Measurements from ENCODE around the gene POLR3A. TPM values are rescaled to one million over a fixed set of nuclear protein-coding genes. Genes with fewer than 3 reads are reported as not detected.

Gene POLR3A
- polyA plus RNA-seq, 1 donor from 2014 or later: 15.6 TPM

- Histone ChIP-seq H2AFZ (ENCODE audit: low read depth, low read length) (no peak overlapping the region), H3K79me2 (replicated peaks; ENCODE audit: insufficient read depth, low read length) (peaks cover 5% of the 10 kb centered on the region), H3K4me3 (ENCODE audit: low read length) (no peak overlapping the region), H3K27ac (ENCODE audit: low read length) (no peak overlapping the region), H3K36me3 (ENCODE audit: insufficient read depth, low read length) (no peaks in the 10 kb centered on the region), H3K9me3 (ENCODE audit: low read length) (no peaks in the 10 kb centered on the region), H4K20me1 (ENCODE audit: insufficient read depth) (no peaks in the 10 kb centered on the region), H3K27me3 (ENCODE audit: insufficient read depth, low read depth, low read length) (no peaks in the 10 kb centered on the region), H3K4me2 (ENCODE audit: low read length) (no peak overlapping the region), H3K9me2 (ENCODE audit: insufficient read depth, low read length) (no peaks in the 10 kb centered on the region), H3F3A (ENCODE audit: insufficient read depth, low read length, poor library complexity, severe bottlenecking) (no peaks in the 10 kb centered on the region), H3K9ac (ENCODE audit: low read length) (no peak overlapping the region)
- TF ChIP-seq POLR2AphosphoS5 (IDR thresholded peaks at IDR 0.05) (no peak), SMC3 (conservative IDR thresholded peaks at IDR 0.05; ENCODE audit: poor library complexity) (no peak), MXI1 (conservative IDR thresholded peaks at IDR 0.05; ENCODE audit: poor library complexity, severe bottlenecking) (no peak), REST (IDR thresholded peaks at IDR 0.05; ENCODE audit: borderline replicate concordance) (no peak), CTCF (IDR thresholded peaks at IDR 0.05; ENCODE audit: poor library complexity, severe bottlenecking) (no peak), EZH2 (IDR thresholded peaks at IDR 0.05; ENCODE audit: borderline replicate concordance, insufficient read depth, low read length, poor library complexity, severe bottlenecking) (no peak), EP300 (conservative IDR thresholded peaks at IDR 0.05; ENCODE audit: poor library complexity, severe bottlenecking) (no peak), TAF1 (IDR thresholded peaks at IDR 0.05; ENCODE audit: low read depth) (no peak), RAD21 (conservative IDR thresholded peaks at IDR 0.05) (no peak)
Measured at GRCh38 chr10:78041170-78042057, 12.1 kb upstream of the POLR3A start.

- H4K20me1 ChIP-seq (ENCODE audit: insufficient read depth): no peaks in the 10 kb centered on the region
Measured at GRCh38 chr10:78039743-78040142, 10.4 kb upstream of the POLR3A start.

More at GRCh38 chr10:78039743-78040142, 10.4 kb upstream of the POLR3A start:
- H3K36me3 ChIP-seq (ENCODE audit: insufficient read depth, low read length): no peaks in the 10 kb centered on the region
- TF ChIP-seq EP300 (conservative IDR thresholded peaks at IDR 0.05; ENCODE audit: poor library complexity, severe bottlenecking): no peak
- TF ChIP-seq SMC3 (conservative IDR thresholded peaks at IDR 0.05; ENCODE audit: poor library complexity): no peak
- TF ChIP-seq RAD21 (conservative IDR thresholded peaks at IDR 0.05): no peak
- no peak for TF ChIP-seq POLR2AphosphoS5 (IDR thresholded peaks at IDR 0.05)
- TF ChIP-seq REST (IDR thresholded peaks at IDR 0.05; ENCODE audit: borderline replicate concordance): no peak
- no peak for TF ChIP-seq CTCF (IDR thresholded peaks at IDR 0.05; ENCODE audit: poor library complexity, severe bottlenecking)
- no peak for TF ChIP-seq MXI1 (conservative IDR thresholded peaks at IDR 0.05; ENCODE audit: poor library complexity, severe bottlenecking)
- TF ChIP-seq EZH2 (IDR thresholded peaks at IDR 0.05; ENCODE audit: borderline replicate concordance, insufficient read depth, low read length, poor library complexity, severe bottlenecking): no peak
- no peak for TF ChIP-seq TAF1 (IDR thresholded peaks at IDR 0.05; ENCODE audit: low read depth)
- H3F3A ChIP-seq (ENCODE audit: insufficient read depth, low read length, poor library complexity, severe bottlenecking): no peaks in the 10 kb centered on the region
- no peak overlapping the region for H3K27ac ChIP-seq (ENCODE audit: low read length)
- H3K4me2 ChIP-seq (ENCODE audit: low read length): no peak overlapping the region
- H3K4me3 ChIP-seq (ENCODE audit: low read length): no peak overlapping the region
- H3K9me2 ChIP-seq (ENCODE audit: insufficient read depth, low read length): no peaks in the 10 kb centered on the region
- H3K27me3 ChIP-seq (ENCODE audit: insufficient read depth, low read depth, low read length): no peaks in the 10 kb centered on the region
- H2AFZ ChIP-seq (ENCODE audit: low read depth, low read length): no peak overlapping the region
- H3K9me3 ChIP-seq (ENCODE audit: low read length): no peaks in the 10 kb centered on the region
- peaks cover 13% of the 10 kb centered on the region for H3K79me2 ChIP-seq (replicated peaks; ENCODE audit: insufficient read depth, low read length)
- H3K9ac ChIP-seq (ENCODE audit: low read length): no peak overlapping the region

Measured in neural cell (in vitro differentiated cells).